ENCODE results near the gene TTLL11.

TTLL11 gene

GRCh38 chr9:121831869-121832268, 261.2 kb downstream of the TTLL11 start:
- DNase-seq (ENCODE audit: low read depth in 2 of 2): no peak

GRCh38 chr9:121830441-121831140, 262.5 kb downstream of the TTLL11 start:
- no peak for DNase-seq (ENCODE audit: low read depth in 2 of 2)

- DNase-seq (ENCODE audit: low read depth in 2 of 2): no peak
Observed at GRCh38 chr9:121827251-121827967, 265.7 kb downstream of the TTLL11 start.

GRCh38 chr9:121826711-121827110, 266.4 kb downstream of the TTLL11 start:
- no peak for DNase-seq (ENCODE audit: low read depth in 2 of 2)

GRCh38 chr9:121825031-121825691, 267.9 kb downstream of the TTLL11 start:
- no peak for DNase-seq (ENCODE audit: low read depth in 2 of 2)

- DNase-seq (ENCODE audit: low read depth in 2 of 2): no peak
Observed at GRCh38 chr9:121824651-121825030, 268.5 kb downstream of the TTLL11 start.

GRCh38 chr9:121823451-121824169, 269.5 kb downstream of the TTLL11 start:
- no peak for DNase-seq (ENCODE audit: low read depth in 2 of 2)

- DNase-seq (ENCODE audit: low read depth in 2 of 2): no peak
Observed at GRCh38 chr9:121822093-121823085, 270.7 kb downstream of the TTLL11 start.

GRCh38 chr9:121821326-121821725, 271.8 kb downstream of the TTLL11 start:
- DNase-seq (ENCODE audit: low read depth in 2 of 2): no peak

GRCh38 chr9:121820286-121821005, 272.7 kb downstream of the TTLL11 start:
- DNase-seq (ENCODE audit: low read depth in 2 of 2): no peak

- DNase-seq (ENCODE audit: low read depth in 2 of 2): peak; percentile 15 to 25
Observed at GRCh38 chr9:121819428-121820231, 273.5 kb downstream of the TTLL11 start.

GRCh38 chr9:121818841-121819427, 274.2 kb downstream of the TTLL11 start:
- DNase-seq (ENCODE audit: low read depth in 2 of 2): no peak

GRCh38 chr9:121818016-121818661, 275.0 kb downstream of the TTLL11 start:
- DNase-seq (ENCODE audit: low read depth in 2 of 2): no peak

GRCh38 chr9:121817476-121817875, 275.6 kb downstream of the TTLL11 start:
- DNase-seq (ENCODE audit: low read depth in 2 of 2): no peak

GRCh38 chr9:121816845-121817450, 276.2 kb downstream of the TTLL11 start:
- no peak for DNase-seq (ENCODE audit: low read depth in 2 of 2)

GRCh38 chr9:121816449-121816817, 276.7 kb downstream of the TTLL11 start:
- DNase-seq (ENCODE audit: low read depth in 2 of 2): no peak

GRCh38 chr9:121815546-121816448, 277.3 kb downstream of the TTLL11 start:
- DNase-seq (ENCODE audit: low read depth in 2 of 2): no peak

Data from fibroblast of skin of left biceps (primary cell).